A549 (cell line): ENCODE results near the gene NBEAL2. TPM values are rescaled to one million over a fixed set of nuclear protein-coding genes. Genes with fewer than 3 reads are reported as not detected.

ENCODE experiments used
- ATAC-seq, 2 experiments: fragments of 200-7000 bp in 1 of 2; fragments of >200 bp in 1 of 2; cut with Nextera tagmentation in 1 of 2; cut with Tn5 transposase in 1 of 2; 3 replicates each; pipeline versions ENCODE4 v1.8.0 to v1.9.1; 2018 to 2020; ENCODE audit warnings: mild to moderate bottlenecking in 1 of 2, moderate library complexity in 1 of 2
- CTCF ChIA-PET: fragments of 300-600 bp; sonication (Branson Sonifier 250); formaldehyde crosslinking; extraction: SDS; loops from one replicate; lab custom pipeline; 2021; ENCODE audit warnings: antibody characterized with exemption, inconsistent platforms; lab: Yijun Ruan, JAX
- POLR2A ChIA-PET: fragments of 350-600 bp; formaldehyde crosslinking; extraction: SDS; loops from one replicate; lab custom pipeline; 2021; ENCODE audit warnings: antibody characterized with exemption, inconsistent platforms; lab: Yijun Ruan, JAX
- DNase-seq, 2 experiments: peaks; one replicate each; pipeline versions ENCODE4 v3.0.0 to v3.0.0-alpha.2; 2011 to 2016; ENCODE audit warnings: low read depth in 1 of 2, low spot score in 1 of 2
- FAIRE-seq: peaks from 2 replicates; lab custom pipeline; 2011; peaks lifted over from hg19 to GRCh38; lab: Jason Lieb, UNC
- H3K27ac ChIP-seq, 2 experiments: fragments of >200 bp; sonication (Bioruptor Twin); formaldehyde crosslinking; 3 replicates each; pipeline ENCODE4 v1.5.1; 2016 to 2017
- H3K4me1 ChIP-seq: fragments of >200 bp; sonication (Bioruptor Twin); formaldehyde crosslinking; 3 replicates; pipeline ENCODE4 v1.6.1; 2016
- H3K4me2 ChIP-seq: fragments of >200 bp; sonication (Bioruptor Twin); formaldehyde crosslinking; 3 replicates; pipeline ENCODE4 v1.6.1; 2016
- H3K4me3 ChIP-seq: fragments of >200 bp; sonication (Bioruptor Twin); formaldehyde crosslinking; 3 replicates; pipeline ENCODE4 v1.5.1; 2016
- H3K9me3 ChIP-seq: fragments of >200 bp; sonication (Bioruptor Twin); formaldehyde crosslinking; 3 replicates; pipeline ENCODE4 v1.6.1; 2016
- BHLHE40 ChIP-seq: IDR thresholded peaks from 2 replicates; pipeline ENCODE4 v1.6.1; 2012; ENCODE audit warnings: low read depth, low read length, inconsistent platforms
- CHD2 ChIP-seq: fragments of 150-350 bp; IDR thresholded peaks from 2 replicates; pipeline ENCODE4 v1.6.1; 2014; ENCODE audit warnings: low read length; ENCODE audit not compliant: partially characterized antibody
- CHD4 ChIP-seq: fragments of 200-600 bp; sonication (generic); IDR thresholded peaks from 2 replicates; pipeline ENCODE4 v1.6.1; 2016; ENCODE audit warnings: antibody characterized with exemption, mild to moderate bottlenecking, borderline replicate concordance
- CTCF ChIP-seq: fragments of >200 bp; sonication (Bioruptor Twin); formaldehyde crosslinking; IDR thresholded peaks from 3 replicates; pipeline ENCODE4 v1.5.1; 2016
- EHMT2 ChIP-seq: fragments of 200-600 bp; sonication (generic); IDR thresholded peaks from 2 replicates; pipeline ENCODE4 v1.6.1; 2016; ENCODE audit warnings: antibody characterized with exemption, low read depth, mild to moderate bottlenecking, moderate library complexity
- ELK1 ChIP-seq: fragments of 150-350 bp; IDR thresholded peaks from 2 replicates; pipeline ENCODE4 v1.6.1; 2014; ENCODE audit warnings: low read depth, mild to moderate bottlenecking, low read length
- EP300 ChIP-seq, 2 experiments: fragments of >200 bp; sonication (Bioruptor Twin); formaldehyde crosslinking; IDR thresholded peaks; 2 replicates in 1 of 2; 3 replicates in 1 of 2; pipeline ENCODE4 v1.6.1; 2016 to 2017
- FOSB ChIP-seq: fragments of 250-450 bp; sonication (Bioruptor Pico); IDR thresholded peaks from 2 replicates; pipeline ENCODE4 v1.5.0; 2020; ENCODE audit warnings: mild to moderate bottlenecking, moderate library complexity
- FOXS1 ChIP-seq: fragments of 250-450 bp; sonication (Bioruptor Pico); IDR thresholded peaks from 2 replicates; pipeline ENCODE4 v1.5.0; 2020; ENCODE audit warnings: mild to moderate bottlenecking, moderate library complexity
- JUNB ChIP-seq: fragments of >200 bp; sonication (Bioruptor Twin); formaldehyde crosslinking; IDR thresholded peaks from 2 replicates; pipeline ENCODE4 v1.6.1; 2016
- KDM5A ChIP-seq: fragments of 200-600 bp; sonication (generic); IDR thresholded peaks from 2 replicates; pipeline ENCODE4 v1.6.1; 2016; ENCODE audit warnings: antibody characterized with exemption, mild to moderate bottlenecking
- MYC ChIP-seq: IDR thresholded peaks from 2 replicates; pipeline ENCODE4 v1.6.1; 2012; ENCODE audit warnings: mild to moderate bottlenecking, inconsistent platforms, low read length, improper control_type of control experiment, borderline replicate concordance
- NFE2L2 ChIP-seq: fragments of 150-350 bp; conservative IDR thresholded peaks from 2 replicates; pipeline ENCODE4 v1.6.1; 2014; ENCODE audit warnings: low read length
- NPAS2 ChIP-seq: fragments of 250-450 bp; sonication (Bioruptor Pico); IDR thresholded peaks from 2 replicates; pipeline ENCODE4 v1.8.0; 2022; ENCODE audit warnings: mild to moderate bottlenecking, moderate library complexity, borderline replicate concordance
- NR3C1 ChIP-seq: fragments of >200 bp; sonication (Bioruptor Twin); formaldehyde crosslinking; IDR thresholded peaks from 3 replicates; pipeline ENCODE4 v1.6.1; 2017
- PBX3 ChIP-seq: IDR thresholded peaks from 2 replicates; pipeline ENCODE4 v1.6.1; 2012
- PHF8 ChIP-seq: fragments of 200-600 bp; sonication (generic); IDR thresholded peaks from 2 replicates; pipeline ENCODE4 v1.6.1; 2016; ENCODE audit warnings: low read depth, mild to moderate bottlenecking, antibody characterized with exemption, moderate library complexity, borderline replicate concordance
- RARB ChIP-seq: fragments of 250-450 bp; sonication (Bioruptor Pico); IDR thresholded peaks from 2 replicates; pipeline ENCODE4 v1.8.0; 2021; ENCODE audit warnings: mild to moderate bottlenecking, moderate library complexity
- RCOR1 ChIP-seq: fragments of 150-350 bp; IDR thresholded peaks from 2 replicates; pipeline ENCODE4 v1.6.1; 2014; ENCODE audit warnings: antibody characterized with exemption, low read length, low read depth
- RNF2 ChIP-seq: fragments of 200-600 bp; sonication (generic); IDR thresholded peaks from 2 replicates; pipeline ENCODE4 v1.6.1; 2016; ENCODE audit warnings: low read depth, mild to moderate bottlenecking, antibody characterized with exemption, moderate library complexity, borderline replicate concordance
- SMC3 ChIP-seq: fragments of >200 bp; sonication (Bioruptor Twin); formaldehyde crosslinking; IDR thresholded peaks from 3 replicates; pipeline ENCODE4 v1.6.1; 2018; ENCODE audit warnings: inconsistent platforms
- TP53 ChIP-seq: fragments of 250-450 bp; sonication (Bioruptor Pico); IDR thresholded peaks from 2 replicates; pipeline ENCODE4 v1.5.0; 2021; ENCODE audit warnings: mild to moderate bottlenecking, moderate library complexity
- ZC3H11A ChIP-seq: fragments of 450-650 bp; IDR thresholded peaks from 2 replicates; pipeline ENCODE4 v1.6.1; 2014; ENCODE audit warnings: antibody characterized with exemption, mild to moderate bottlenecking
- ZNF302 ChIP-seq: fragments of 250-450 bp; sonication (Bioruptor Pico); IDR thresholded peaks from 2 replicates; pipeline ENCODE4 v1.9.0; 2021; ENCODE audit warnings: inconsistent platforms, mild to moderate bottlenecking, moderate library complexity
- WGBS: methylation state at CpG from one replicate; pipeline ENCODE4 v1.1.6; 2017; ENCODE audit errors: missing lambda C conversion rate; 5-methylcytosine and 5-hydroxymethylcytosine counted together
- polyA plus RNA-seq, 4 experiments: library from polyadenylated mRNA; depleted of rRNA in 3 of 4; stranded (reverse); fragments of >200 nt; fragmentation: RNase III in 1 of 4; extraction: RNeasy Plus Mini Kit Qiagen cat#74134 plus additional on column Dnase treatment in 1 of 4; gene quantifications; 2 replicates in 3 of 4; 3 replicates in 1 of 4; pipeline ENCODE4 v1.2.3, GENCODE V29; 2011 to 2017

NBEAL2 gene
- polyA plus RNA-seq, 2 of the 4 experiments (the other 2 are of a cell fraction), result 9.6 to 47.3 TPM

GRCh38 chr3:46960081-46960701 is 19.3 kb upstream of the NBEAL2 start:
- DNase-seq (no peak), FAIRE-seq (no peak), ATAC-seq (peak in 1 of 2 experiments; percentile 46; a peak in 4 of 6 replicates)
- ChIA-PET POLR2A (interaction anchor here (0.6 kb wide), 1 partner anchor 17 kb away, joined by 4 read pairs; no protein-coding TSS in a partner anchor), CTCF (no interaction called here)
- no peak for TF ChIP-seq ZC3H11A
- TF ChIP-seq FOSB, result no peak
- TF ChIP-seq ELK1, result no peak
- no peak for TF ChIP-seq RNF2
- no peak for TF ChIP-seq PBX3
- TF ChIP-seq KDM5A, result no peak
- TF ChIP-seq SMC3, result no peak
- TF ChIP-seq JUNB, result no peak
- TF ChIP-seq CHD4, result no peak
- no peak for TF ChIP-seq RCOR1
- no peak for TF ChIP-seq NPAS2 (CRISPR knock-in tag)
- no peak for TF ChIP-seq FOXS1 (CRISPR knock-in tag)
- no peak for TF ChIP-seq EHMT2
- TF ChIP-seq MYC, result no peak
- TF ChIP-seq NFE2L2, result no peak
- TF ChIP-seq CTCF, result no peak
- Histone ChIP-seq H3K4me1 (peaks cover 70% of the 10 kb centered on the region), H3K4me3 (no peak overlapping the region), H3K9me3 (no peaks in the 10 kb centered on the region), H3K4me2 (peak overlapping the region; percentile 3; the same call in 1 of the 3 replicates), H3K27ac (peak overlapping the region in 1 of 2 experiments; percentile 43; a peak in 1 of 6 replicates)
- WGBS, result 76% methylated on average over 4 of the region's 4 CpGs

- POLR2A ChIA-PET, result no interaction called here
- 96% methylated on average over 1 of the region's 1 CpG for WGBS
- Histone ChIP-seq H3K27ac (peak overlapping the region in 1 of 2 experiments; percentile 43; a peak in 1 of 6 replicates), H3K4me3 (no peak overlapping the region), H3K4me2 (no peak overlapping the region; the same call in 2 of the 3 replicates), H3K4me1 (peaks cover 70% of the 10 kb centered on the region)
- ATAC-seq (no peak), FAIRE-seq (no peak), DNase-seq (no peak)
- CTCF ChIA-PET, result no interaction called here
- TF ChIP-seq NR3C1 (no peak), ZNF302 (CRISPR knock-in tag) (no peak), RARB (CRISPR knock-in tag) (no peak), TP53 (no peak), CHD2 (no peak), PHF8 (no peak), JUNB (no peak), KDM5A (no peak), BHLHE40 (no peak), EP300 (IDR thresholded peaks at IDR 0.05) (no peak), FOSB (no peak), SMC3 (no peak)
- TF ChIP-seq, all 56 proteins: peak for 0
- no peaks in the 10 kb centered on the region for H3K9me3 ChIP-seq
These were observed 18.6 kb upstream of the NBEAL2 start for GRCh38 chr3:46960835-46961234.
